Bronchial epithelial cell (primary cell): ENCODE measurements around the gene SAMD13. TPM values are rescaled to one million over a fixed set of nuclear protein-coding genes. Genes with fewer than 3 reads are reported as not detected.

Experiments used
- DNase-seq: peaks from one replicate; pipeline ENCODE4 v3.0.0-alpha.2; 2010; ENCODE audit warnings: low read depth
- FAIRE-seq: peaks from 2 replicates; lab custom pipeline; 2011; peaks lifted over from hg19 to GRCh38; lab: Jason Lieb, UNC
- H3K27me3 ChIP-seq: 2 replicates; pipeline ENCODE4 v1.5.1; 2011; ENCODE audit warnings: low read length; ENCODE audit not compliant: control insufficient read depth, insufficient read depth
- H3K36me3 ChIP-seq: 2 replicates; pipeline ENCODE4 v1.5.1; 2011; ENCODE audit warnings: low read length; ENCODE audit not compliant: control insufficient read depth, insufficient read depth
- H3K4me3 ChIP-seq: 2 replicates; pipeline ENCODE4 v1.5.1; 2011; ENCODE audit warnings: mild to moderate bottlenecking, low read depth, low read length, control low read depth
- CTCF ChIP-seq: IDR thresholded peaks from 2 replicates; pipeline ENCODE4 v1.5.1; 2011; ENCODE audit warnings: mild to moderate bottlenecking, moderate library complexity, low read length, control low read depth, inconsistent platforms; ENCODE audit not compliant: insufficient read depth, severe bottlenecking
- total RNA-seq: library from RNA; depleted of rRNA; stranded (reverse); fragments of >200 nt; gene quantifications from 2 replicates; pipeline ENCODE4 v1.2.1, GENCODE V29; 2014

SAMD13 gene
- total RNA-seq, 1 donor from 2014 or later: 0.26 TPM

GRCh38 chr1:84376000-84376910 lies 74.7 kb downstream of the SAMD13 start:
- no peak for TF ChIP-seq CTCF
- Histone ChIP-seq H3K27me3 (no peaks in the 10 kb centered on the region), H3K36me3 (no peaks in the 10 kb centered on the region), H3K4me3 (no peak overlapping the region)
- DNase-seq (no peak), FAIRE-seq (no peak)

GRCh38 chr1:84377480-84378095 lies 76.1 kb downstream of the SAMD13 start:
- H3K36me3 ChIP-seq: no peaks in the 10 kb centered on the region
- no peaks in the 10 kb centered on the region for H3K27me3 ChIP-seq
- no peak overlapping the region for H3K4me3 ChIP-seq
- DNase-seq (peak; percentile 62), FAIRE-seq (peak; percentile 7)
- no peak for TF ChIP-seq CTCF

- FAIRE-seq (no peak), DNase-seq (peak; percentile 79)
Observed at GRCh38 chr1:84379138-84379916, 77.8 kb downstream of the SAMD13 start.

DNA sequence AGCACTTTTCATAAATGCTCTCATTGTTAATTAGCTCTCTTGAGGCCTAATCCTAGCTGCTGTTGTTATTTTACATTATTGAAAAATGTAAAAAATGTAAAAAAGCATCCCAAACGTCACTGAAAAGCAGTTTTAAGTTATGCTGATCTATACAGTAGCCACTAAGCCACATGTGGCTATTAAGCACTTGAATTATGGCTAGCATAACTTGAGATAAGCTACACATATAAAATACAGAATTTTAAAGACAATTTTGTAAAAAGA lies 78.3 kb downstream of the SAMD13 start:
- Histone ChIP-seq H3K27me3 (no peaks in the 10 kb centered on the region), H3K36me3 (no peaks in the 10 kb centered on the region), H3K4me3 (no peak overlapping the region)
- TF ChIP-seq CTCF: no peak
- DNase-seq: no peak
- FAIRE-seq: no peak

More at GRCh38 chr1:84379138-84379916, 77.8 kb downstream of the SAMD13 start:
- no peaks in the 10 kb centered on the region for H3K36me3 ChIP-seq
- H3K4me3 ChIP-seq: no peak overlapping the region
- TF ChIP-seq CTCF: no peak
- H3K27me3 ChIP-seq: no peaks in the 10 kb centered on the region

DNA sequence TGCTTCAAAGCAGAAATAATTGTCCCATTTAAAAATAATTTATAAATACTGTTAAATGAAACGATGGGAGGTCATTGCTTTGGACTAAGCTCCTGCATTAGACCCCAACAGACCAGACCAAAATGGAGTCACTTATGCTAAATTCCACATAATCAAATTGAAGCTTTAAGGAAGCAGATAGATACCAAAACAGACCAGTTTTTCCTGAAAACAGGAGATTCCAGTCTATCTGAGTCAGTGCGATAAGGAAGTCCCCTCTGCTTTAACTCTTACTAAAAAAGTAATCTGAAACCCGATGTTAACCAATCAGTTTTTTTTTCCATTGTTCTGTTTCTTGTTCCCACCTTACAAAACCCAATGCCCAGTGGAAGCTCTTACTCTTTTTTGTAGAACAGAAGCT lies 80.6 kb downstream of the SAMD13 start:
- TF ChIP-seq CTCF: no peak
- no peak for FAIRE-seq
- DNase-seq: peak; percentile 37
- Histone ChIP-seq H3K4me3 (no peak overlapping the region), H3K36me3 (no peaks in the 10 kb centered on the region), H3K27me3 (no peaks in the 10 kb centered on the region)
